Caki2 (cell line): Measurements from ENCODE around the gene SLC25A17. TPM values are rescaled to one million over a fixed set of nuclear protein-coding genes. Genes with fewer than 3 reads are reported as not detected.
"Not testable (repeated sequence)": the region's sequence is repeated elsewhere in the genome, so short reads cannot be mapped to it uniquely, and the experiment has no call there.

Experiments used
- DNase-seq: peaks from one replicate; pipeline ENCODE4 v3.0.0-alpha.2; 2015; ENCODE audit warnings: low read depth
- in situ Hi-C: cut with HindIII; loops from 2 replicates; pipeline ENCODE4 v1.10.0; 2016; ENCODE audit warnings: low sequenced_read_pairs, low pct_unique_long_range_greater_than_20kb, mixed read lengths
- total RNA-seq: library from RNA; depleted of rRNA; stranded (reverse); fragments of >200 nt; shearing (Covaris generic); gene quantifications from 2 replicates; pipeline ENCODE4 v1.2.3, GENCODE V29; 2014; ENCODE audit warnings: low replicate concordance

The SLC25A17 gene
- total RNA-seq, 1 experiment from 2014 or later, result 52.5 TPM

GRCh38 chr22:40826984-40827741 is 8.0 kb upstream of the SLC25A17 start:
- in situ Hi-C loops, result no loop called here

GRCh38 chr22:40826292-40826691 is 7.1 kb upstream of the SLC25A17 start:
- in situ Hi-C loops, DNase-seq: not testable (repeated sequence)

More at GRCh38 chr22:40826984-40827741, 8.0 kb upstream of the SLC25A17 start:
- peak; percentile 51 for DNase-seq

GRCh38 chr22:40823426-40823825 is 4.3 kb upstream of the SLC25A17 start:
- in situ Hi-C loops, result no loop called here
- DNase-seq, result no peak

- in situ Hi-C loops, result no loop called here
- DNase-seq, result no peak
Measured at GRCh38 chr22:40819599-40820140, 524 bp upstream of the SLC25A17 start.

GRCh38 chr22:40818192-40818746 is 877 bp downstream of the SLC25A17 start:
- no peak for DNase-seq
- in situ Hi-C loops, result no loop called here

GRCh38 chr22:40817737-40818136 is 1.4 kb downstream of the SLC25A17 start:
- in situ Hi-C loops, result no loop called here

GRCh38 chr22:40813912-40814315 is 5.2 kb downstream of the SLC25A17 start:
- in situ Hi-C loops, result no loop called here
- DNase-seq, result no peak

More at GRCh38 chr22:40817737-40818136, 1.4 kb downstream of the SLC25A17 start:
- no peak for DNase-seq

GRCh38 chr22:40808018-40808841 is 10.9 kb downstream of the SLC25A17 start:
- no peak for DNase-seq
- in situ Hi-C loops, result no loop called here

- in situ Hi-C loops, result no loop called here
- DNase-seq, result no peak
Measured at GRCh38 chr22:40806711-40807110, 12.4 kb downstream of the SLC25A17 start.

- in situ Hi-C loops, result no loop called here
- DNase-seq, result no peak
Measured at GRCh38 chr22:40805699-40806203, 13.4 kb downstream of the SLC25A17 start.

GRCh38 chr22:40805239-40805638 is 13.9 kb downstream of the SLC25A17 start:
- in situ Hi-C loops, result no loop called here
- DNase-seq, result no peak

GRCh38 chr22:40803321-40803720 is 15.8 kb downstream of the SLC25A17 start:
- no peak for DNase-seq
- in situ Hi-C loops, result no loop called here

GRCh38 chr22:40799008-40799407 is 20.1 kb downstream of the SLC25A17 start:
- in situ Hi-C loops, result no loop called here
- DNase-seq, result no peak

GRCh38 chr22:40797427-40797826 is 21.7 kb downstream of the SLC25A17 start:
- in situ Hi-C loops, result no loop called here
- no peak for DNase-seq

GRCh38 chr22:40792451-40792850 is 26.7 kb downstream of the SLC25A17 start:
- no peak for DNase-seq
- in situ Hi-C loops, result no loop called here

GRCh38 chr22:40791241-40791640 is 27.9 kb downstream of the SLC25A17 start:
- in situ Hi-C loops, result no loop called here
- DNase-seq, result no peak

- in situ Hi-C loops, result no loop called here
- no peak for DNase-seq
Measured at GRCh38 chr22:40789131-40789530, 30.0 kb downstream of the SLC25A17 start.

- no peak for DNase-seq
- in situ Hi-C loops, result no loop called here
Measured at GRCh38 chr22:40782521-40782920, 36.6 kb downstream of the SLC25A17 start.

- DNase-seq, in situ Hi-C loops: not testable (repeated sequence)
Measured at GRCh38 chr22:40781749-40782148, 37.4 kb downstream of the SLC25A17 start.
